PC-9 (cell line): ENCODE measurements around the gene TMEM80. TPM values are rescaled to one million over a fixed set of nuclear protein-coding genes. Genes with fewer than 3 reads are reported as not detected.

Source experiments
- BruUV-seq: library from RNA; stranded (reverse); fragments of 400-500 nt; replicated peaks from 2 replicates; lab custom pipeline; 2021; lab: Mats Ljungman, UMichigan
- CTCF ChIA-PET: fragments of 300-600 bp; sonication (Branson Sonifier 250); formaldehyde crosslinking; loops from one replicate; lab custom pipeline; 2022; ENCODE audit warnings: antibody characterized with exemption; lab: Charles Lee
- POLR2A ChIA-PET: fragments of 300-600 bp; sonication (Branson Sonifier 250); formaldehyde crosslinking; loops from one replicate; lab custom pipeline; 2022; ENCODE audit warnings: antibody characterized with exemption; ENCODE audit not compliant: unreplicated experiment; lab: Charles Lee
- DNase-seq, 2 experiments: peaks; one replicate each; pipeline versions ENCODE4 v3.0.0 to v3.0.0-alpha.2; 2015 to 2022; ENCODE audit warnings: mixed read lengths in 1 of 2
- H2AFZ ChIP-seq: fragments of 200-600 bp; sonication (generic); 2 replicates; pipeline ENCODE4 v1.8.1; 2017; ENCODE audit warnings: antibody characterized with exemption
- H3F3A ChIP-seq: fragments of 200-600 bp; sonication (generic); 2 replicates; pipeline ENCODE4 v1.8.1; 2017; ENCODE audit warnings: antibody characterized with exemption, mild to moderate bottlenecking, low read depth; ENCODE audit not compliant: insufficient read depth
- H3K27ac ChIP-seq: fragments of 200-600 bp; sonication (generic); 2 replicates; pipeline ENCODE4 v1.6.1; 2016; ENCODE audit warnings: mixed run types
- H3K27me3 ChIP-seq: fragments of 200-600 bp; sonication (generic); 2 replicates; pipeline ENCODE4 v1.6.1; 2016; ENCODE audit warnings: low read depth, mixed run types; ENCODE audit not compliant: insufficient read depth
- H3K36me3 ChIP-seq: fragments of 200-600 bp; sonication (generic); 2 replicates; pipeline ENCODE4 v1.6.1; 2016; ENCODE audit warnings: low read depth, mixed run types
- H3K4me1 ChIP-seq: fragments of 200-600 bp; sonication (generic); replicated peaks from 2 replicates; pipeline ENCODE4 v1.6.1; 2016; ENCODE audit warnings: mixed run types; ENCODE audit not compliant: insufficient read depth
- H3K4me2 ChIP-seq: fragments of 200-600 bp; sonication (generic); 2 replicates; pipeline ENCODE4 v1.6.1; 2017; ENCODE audit warnings: mixed run types
- H3K4me3 ChIP-seq: fragments of 200-600 bp; sonication (generic); 2 replicates; pipeline ENCODE4 v1.6.1; 2016; ENCODE audit warnings: mixed run types
- H3K79me2 ChIP-seq: fragments of 200-600 bp; sonication (generic); 2 replicates; pipeline ENCODE4 v1.6.1; 2017; ENCODE audit warnings: low read depth, mixed run types
- H3K9me2 ChIP-seq: fragments of 200-600 bp; sonication (generic); 2 replicates; pipeline ENCODE4 v1.8.1; 2017; ENCODE audit warnings: mild to moderate bottlenecking; ENCODE audit not compliant: insufficient read depth
- H3K9me3 ChIP-seq: fragments of 200-600 bp; sonication (generic); 2 replicates; pipeline ENCODE4 v1.8.1; 2016; ENCODE audit warnings: low read depth; ENCODE audit not compliant: insufficient read depth
- H4K20me1 ChIP-seq: fragments of 200-600 bp; sonication (generic); 2 replicates; pipeline ENCODE4 v1.8.1; 2017; ENCODE audit not compliant: insufficient read depth
- CTCF ChIP-seq: fragments of 200-600 bp; sonication (generic); conservative IDR thresholded peaks from 2 replicates; pipeline ENCODE4 v1.6.1; 2017; ENCODE audit warnings: mixed run types, antibody characterized with exemption, mild to moderate bottlenecking, moderate library complexity
- EZH2 ChIP-seq: fragments of 200-600 bp; sonication (generic); IDR thresholded peaks from 2 replicates; pipeline ENCODE4 v1.8.0; 2017; ENCODE audit warnings: antibody characterized with exemption, low read depth
- intact Hi-C: fragments of 100-400 bp; cut with micrococcal nuclease; formaldehyde crosslinking; loops from one replicate; pipeline ENCODE4 v1.10.0; 2022; ENCODE audit not compliant: unreplicated experiment
- total RNA-seq: library from RNA; stranded (reverse); gene quantifications from 2 replicates; pipeline ENCODE4 v1.2.3, GENCODE V29; 2021

The TMEM80 gene
- total RNA-seq, 1 experiment from 2014 or later = 36.6 TPM

- POLR2A ChIA-PET = no interaction called here
- Histone ChIP-seq H3K27me3 (no peaks in the 10 kb centered on the region), H3K36me3 (no peaks in the 10 kb centered on the region), H3K9me3 (no peaks in the 10 kb centered on the region), H3K4me2 (no peak overlapping the region), H3K27ac (no peak overlapping the region), H3K4me1 (no peaks in the 10 kb centered on the region), H3K9me2 (no peaks in the 10 kb centered on the region), H3F3A (no peaks in the 10 kb centered on the region), H3K79me2 (no peaks in the 10 kb centered on the region), H4K20me1 (no peaks in the 10 kb centered on the region), H2AFZ (no peak overlapping the region), H3K4me3 (no peak overlapping the region)
- CTCF ChIA-PET = no interaction called here
- intact Hi-C loops = no loop called here
- BruUV-seq = no TSS peak
- DNase-seq = no peak
- TF ChIP-seq CTCF (no peak), EZH2 (no peak)
These were observed 17.3 kb upstream of the TMEM80 start for GRCh38 chr11:678297-678696.

- Histone ChIP-seq H3K36me3 (no peaks in the 10 kb centered on the region), H3K79me2 (no peaks in the 10 kb centered on the region), H3K9me2 (no peaks in the 10 kb centered on the region), H3K4me3 (no peak overlapping the region), H3F3A (no peaks in the 10 kb centered on the region), H3K27ac (no peak overlapping the region), H4K20me1 (no peaks in the 10 kb centered on the region), H2AFZ (no peak overlapping the region), H3K4me1 (no peaks in the 10 kb centered on the region), H3K4me2 (no peak overlapping the region), H3K27me3 (no peaks in the 10 kb centered on the region), H3K9me3 (no peaks in the 10 kb centered on the region)
- POLR2A ChIA-PET = no interaction called here
- TF ChIP-seq CTCF (no peak), EZH2 (no peak)
- BruUV-seq = no TSS peak
- CTCF ChIA-PET = no interaction called here
- DNase-seq = no peak
- intact Hi-C loops = no loop called here
These were observed 16.1 kb upstream of the TMEM80 start for GRCh38 chr11:679271-680207.

- H3F3A ChIP-seq = no peaks in the 10 kb centered on the region
- H3K27ac ChIP-seq = no peak overlapping the region
- no peaks in the 10 kb centered on the region for H3K9me3 ChIP-seq
- no peaks in the 10 kb centered on the region for H3K4me1 ChIP-seq
- no peaks in the 10 kb centered on the region for H3K36me3 ChIP-seq
- intact Hi-C loops = no loop called here
- POLR2A ChIA-PET = no interaction called here
- H3K79me2 ChIP-seq = no peaks in the 10 kb centered on the region
- no TSS peak for BruUV-seq
- H3K4me2 ChIP-seq = no peak overlapping the region
- no peaks in the 10 kb centered on the region for H4K20me1 ChIP-seq
- H2AFZ ChIP-seq = no peak overlapping the region
- no peaks in the 10 kb centered on the region for H3K9me2 ChIP-seq
- TF ChIP-seq CTCF (no peak), EZH2 (no peak)
- no peak for DNase-seq
- H3K27me3 ChIP-seq = no peaks in the 10 kb centered on the region
- CTCF ChIA-PET = interaction anchor here (0.6 kb wide), 1 partner anchor 62 kb away, joined by 3 read pairs; no protein-coding TSS in a partner anchor
- H3K4me3 ChIP-seq = no peak overlapping the region
These were observed 15.1 kb upstream of the TMEM80 start for GRCh38 chr11:680476-680875.
